Esophagus squamous epithelium (tissue), 5 donors: Measurements from ENCODE around the gene LRRC4C. TPM values are rescaled to one million over a fixed set of nuclear protein-coding genes. Genes with fewer than 3 reads are reported as not detected.

Experiments used
- DNase-seq: peaks from one replicate; lab custom pipeline; 2025; lab: John Stamatoyannopoulos, UW
- H3K27ac ChIP-seq, 4 donors: fragments of 200-600 bp; sonication (generic); one replicate each; pipeline ENCODE4 v1.5.1; 2016 to 2019; ENCODE audit warnings: mild to moderate bottlenecking in 1 of 4
- H3K27me3 ChIP-seq, 4 donors: fragments of 200-600 bp; sonication (generic); 1 replicate in 3 of 4; 2 replicates in 1 of 4; pipeline versions ENCODE4 v1.5.1 to v1.6.0; 2017 to 2021; ENCODE audit warnings: antibody characterized with exemption in 1 of 4
- H3K36me3 ChIP-seq, 3 donors: fragments of 200-600 bp; sonication (generic); one replicate each; pipeline ENCODE4 v1.5.1; 2016 to 2019
- H3K4me1 ChIP-seq, 3 donors: fragments of 200-600 bp; sonication (generic); one replicate each; pipeline ENCODE4 v1.5.1; 2017 to 2019
- H3K4me3 ChIP-seq, 4 donors: fragments of 200-600 bp; sonication (generic); 1 replicate in 3 of 4; 2 replicates in 1 of 4; pipeline ENCODE4 v1.5.1; 2016 to 2019; ENCODE audit warnings: mild to moderate bottlenecking in 2 of 4, moderate library complexity in 1 of 4
- H3K9me3 ChIP-seq, 3 donors: fragments of 200-600 bp; sonication (generic); one replicate each; pipeline ENCODE4 v1.5.1; 2016 to 2019
- CTCF ChIP-seq, 6 experiments: fragments of 450-650 bp in 4 of 6; fragments of 200-600 bp in 2 of 6; sonication (generic) in 2 of 6; IDR thresholded peaks; one replicate each; pipeline ENCODE4 v1.5.1; 2016 to 2019; ENCODE audit warnings: antibody characterized with exemption in 6 of 6, mild to moderate bottlenecking in 4 of 6, moderate library complexity in 4 of 6
- POLR2A ChIP-seq, 4 donors: fragments of 450-650 bp; IDR thresholded peaks; one replicate each; pipeline ENCODE4 v1.6.1; 2017; ENCODE audit warnings: antibody characterized with exemption in 4 of 4, mild to moderate bottlenecking in 4 of 4, moderate library complexity in 3 of 4
- WGBS, 2 donors: methylation state at CpG; one replicate each; pipeline ENCODE4 v1.1.5; 2018; 5-methylcytosine and 5-hydroxymethylcytosine counted together
- intact Hi-C: fragments of 100-400 bp; cut with DNase I; formaldehyde crosslinking; loops from one replicate; pipeline ENCODE4 v1.15.0; 2022
- total RNA-seq, 4 donors: library from RNA; depleted of rRNA; stranded (reverse); fragments of >200 nt; gene quantifications; one replicate each; pipeline ENCODE4 v1.1.0, GENCODE V29; 2016
- donor health status: DM: yes; HTN: yes; CAD: no.

LRRC4C gene
- total RNA-seq, 4 donors from 2014 or later, result 0.09 to 0.38 (median 0.30) TPM; not detected in 1

- Histone ChIP-seq H3K36me3 (no peaks in the 10 kb centered on the region), H3K4me1 (no peaks in the 10 kb centered on the region), H3K27me3 (no peaks in the 10 kb centered on the region), H3K27ac (no peak overlapping the region), H3K4me3 (no peak overlapping the region), H3K9me3 (no peaks in the 10 kb centered on the region)
- no peak for TF ChIP-seq CTCF (IDR thresholded peaks at IDR 0.05)
- intact Hi-C loops, result no loop called here
- no peak for DNase-seq
- 65 to 66% methylated on average over 4 of the region's 4 CpGs for WGBS, 2 donors
These were observed 149.7 kb downstream of the LRRC4C start for GRCh38 chr11:41309716-41310115.

GRCh38 chr11:41309111-41309522, 150.3 kb downstream of the LRRC4C start:
- intact Hi-C loops, result no loop called here
- no peaks in the 10 kb centered on the region for H3K9me3 ChIP-seq
- WGBS, 2 donors, result 82 to 83% methylated on average over 4 of the region's 4 CpGs
- H3K27me3 ChIP-seq, result no peaks in the 10 kb centered on the region
- DNase-seq, result no peak
- no peaks in the 10 kb centered on the region for H3K36me3 ChIP-seq
- no peak overlapping the region for H3K4me3 ChIP-seq
- no peak overlapping the region for H3K27ac ChIP-seq
- H3K4me1 ChIP-seq, result no peaks in the 10 kb centered on the region
- no peak for TF ChIP-seq POLR2A (IDR thresholded peaks at IDR 0.05)
- no peak for TF ChIP-seq CTCF (IDR thresholded peaks at IDR 0.05)

- no peaks in the 10 kb centered on the region for H3K9me3 ChIP-seq
- H3K4me1 ChIP-seq, result no peaks in the 10 kb centered on the region
- H3K36me3 ChIP-seq, result no peaks in the 10 kb centered on the region
- H3K27ac ChIP-seq, result no peak overlapping the region
- WGBS, 2 donors, result 60 to 74% methylated on average over 5 of the region's 5 CpGs
- intact Hi-C loops, result no loop called here
- H3K4me3 ChIP-seq, result no peak overlapping the region
- no peak for TF ChIP-seq CTCF (IDR thresholded peaks at IDR 0.05)
- no peak for TF ChIP-seq POLR2A (IDR thresholded peaks at IDR 0.05)
- no peak for DNase-seq
- H3K27me3 ChIP-seq, result no peaks in the 10 kb centered on the region
These were observed 151.2 kb downstream of the LRRC4C start for GRCh38 chr11:41308286-41308685.

GRCh38 chr11:41307296-41308080, 152.0 kb downstream of the LRRC4C start:
- intact Hi-C loops, result no loop called here

More at GRCh38 chr11:41307296-41308080, 152.0 kb downstream of the LRRC4C start:
- WGBS, 2 donors, result 65 to 68% methylated on average over 5 of the region's 5 CpGs
- no peak overlapping the region for H3K27ac ChIP-seq
- no peak overlapping the region for H3K4me3 ChIP-seq
- no peaks in the 10 kb centered on the region for H3K9me3 ChIP-seq
- H3K36me3 ChIP-seq, result no peaks in the 10 kb centered on the region
- no peaks in the 10 kb centered on the region for H3K4me1 ChIP-seq
- H3K27me3 ChIP-seq, result no peaks in the 10 kb centered on the region
- DNase-seq, result no peak
- TF ChIP-seq CTCF (IDR thresholded peaks at IDR 0.05) (no peak), POLR2A (IDR thresholded peaks at IDR 0.05) (no peak)
